Activated CD4-positive, CD25-positive, alpha-beta regulatory T cell treated with anti-CD3 and anti-CD28 coated beads, Interleukin-2, amount 50 U/mL, for 72 hours (primary cell): ENCODE measurements around the gene PLEKHA1.

Source experiments
- DNase-seq: peaks from one replicate; pipeline ENCODE4 v3.0.0; 2021

PLEKHA1 gene

GRCh38 chr10:122374237-122374858, at the start of gene PLEKHA1:
Gene PLEKHA1 (plus strand): TSS chr10:122374708. CDS start chr10:122393201, 18,493 bp downstream.
- DNase-seq, result peak; percentile 90

DNA sequence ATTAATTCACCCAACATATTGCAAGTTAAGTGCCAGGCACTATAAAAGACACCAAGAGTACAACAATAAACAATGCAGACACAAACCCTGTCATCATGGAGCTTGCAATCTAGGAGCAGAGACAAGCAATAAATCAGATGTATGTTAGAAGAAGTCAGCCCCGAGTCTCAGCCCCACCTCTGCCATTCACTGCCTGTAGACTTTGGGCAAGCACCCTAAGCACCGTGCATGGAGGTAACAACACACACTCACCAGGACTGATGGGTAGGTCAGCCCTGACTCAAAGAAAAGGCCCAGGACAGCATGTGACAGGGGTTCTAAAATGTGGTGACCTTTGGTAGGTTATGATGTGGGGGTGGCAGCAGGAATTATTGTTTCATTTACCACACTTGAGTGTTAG, 49.3 kb upstream of the PLEKHA1 start:
- DNase-seq, result no peak

DNA sequence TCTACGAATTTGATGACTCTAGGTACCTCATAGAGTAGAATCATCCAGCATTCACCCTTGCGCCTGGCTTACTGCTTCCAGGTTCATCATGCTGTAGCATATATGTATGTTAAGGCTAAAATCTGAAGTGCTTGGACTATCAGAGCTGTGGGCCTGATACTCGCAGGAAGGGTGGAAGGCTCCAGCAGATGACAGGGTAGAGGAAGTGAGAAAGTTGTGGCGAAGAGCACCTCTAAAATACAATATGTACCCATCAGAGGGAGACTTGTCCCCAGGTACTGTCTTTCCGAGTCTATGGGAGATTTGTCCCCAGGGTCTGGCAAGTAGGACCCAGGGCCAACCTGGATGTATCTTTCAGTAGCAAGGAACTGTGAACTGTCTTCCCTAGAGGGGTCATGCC, 48.1 kb upstream of the PLEKHA1 start:
- no peak for DNase-seq

DNA sequence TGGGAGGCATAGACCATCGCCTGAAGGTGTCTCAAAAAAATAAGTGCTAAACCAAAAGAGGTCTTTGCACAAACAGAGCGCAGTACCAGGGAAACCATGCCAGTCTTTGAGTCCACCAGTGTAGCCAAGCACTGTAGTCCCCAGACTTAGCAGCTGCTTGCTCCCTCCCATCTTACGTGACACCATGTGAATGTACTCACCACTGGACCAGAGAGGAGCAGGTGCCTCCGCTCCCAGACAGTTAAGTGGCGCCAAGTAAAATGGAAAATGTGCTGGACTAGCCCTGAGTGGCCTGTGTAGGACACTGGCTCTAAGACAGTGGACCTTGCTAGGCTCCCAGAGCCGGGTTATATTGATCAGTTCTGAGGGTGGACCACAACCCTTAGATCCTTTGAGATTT, 47.7 kb upstream of the PLEKHA1 start:
- no peak for DNase-seq

DNA sequence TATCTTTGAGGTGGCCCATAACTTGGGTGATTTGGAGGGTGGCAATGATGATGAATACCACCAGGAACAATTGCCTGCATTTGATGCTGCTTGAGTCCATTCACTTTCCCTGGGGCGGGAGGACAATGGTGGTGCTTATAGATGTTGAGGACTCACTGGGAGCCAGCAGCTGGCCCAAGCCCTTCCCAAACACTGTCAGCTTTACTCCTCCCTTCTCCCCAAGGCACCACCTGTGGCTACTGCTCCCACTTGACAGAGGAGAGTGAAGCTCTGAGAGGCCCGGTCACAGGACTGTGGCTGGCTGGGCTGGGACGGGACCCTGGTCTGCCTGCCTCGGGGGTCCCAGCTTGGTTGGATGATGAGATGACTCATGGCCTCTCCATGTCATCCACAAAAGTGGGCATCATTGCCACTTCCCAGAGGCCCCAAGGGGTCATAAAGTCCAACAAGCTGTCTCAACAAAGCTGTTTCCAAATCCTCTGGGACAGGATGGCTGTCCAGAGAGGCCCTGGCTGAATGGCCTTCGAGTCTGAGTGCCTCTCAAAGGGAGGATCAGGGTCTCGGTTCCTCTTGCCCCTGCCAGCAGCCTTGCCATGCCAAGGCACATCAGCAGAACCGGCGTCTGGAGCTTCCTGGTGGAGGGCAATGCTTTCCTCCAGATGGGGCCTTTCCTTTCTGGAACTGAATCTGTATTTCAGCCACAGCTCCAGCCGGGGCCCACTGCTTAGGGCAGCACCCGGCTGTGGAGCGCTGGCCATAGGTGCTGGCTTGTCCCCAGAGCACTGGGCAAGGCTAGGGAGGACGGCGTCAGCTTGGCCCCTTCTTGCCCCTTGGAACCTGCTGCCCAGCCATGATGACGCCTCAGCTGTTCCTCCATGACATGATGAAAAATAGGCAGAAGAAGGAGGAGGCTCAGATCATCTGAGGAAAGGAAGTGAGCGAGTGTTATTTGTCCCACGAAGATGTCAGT, 47.0 kb upstream of the PLEKHA1 start:
- no peak for DNase-seq

- no peak for DNase-seq
Measured at GRCh38 chr10:122328676-122329075, 45.8 kb upstream of the PLEKHA1 start.

- no peak for DNase-seq
Measured at GRCh38 chr10:122329416-122329815, 45.1 kb upstream of the PLEKHA1 start.

GRCh38 chr10:122331100-122331499, 43.4 kb upstream of the PLEKHA1 start:
- no peak for DNase-seq

- DNase-seq, result no peak
Measured at GRCh38 chr10:122331615-122332446, 42.7 kb upstream of the PLEKHA1 start.

GRCh38 chr10:122333037-122333436, 41.5 kb upstream of the PLEKHA1 start:
- no peak for DNase-seq

DNA sequence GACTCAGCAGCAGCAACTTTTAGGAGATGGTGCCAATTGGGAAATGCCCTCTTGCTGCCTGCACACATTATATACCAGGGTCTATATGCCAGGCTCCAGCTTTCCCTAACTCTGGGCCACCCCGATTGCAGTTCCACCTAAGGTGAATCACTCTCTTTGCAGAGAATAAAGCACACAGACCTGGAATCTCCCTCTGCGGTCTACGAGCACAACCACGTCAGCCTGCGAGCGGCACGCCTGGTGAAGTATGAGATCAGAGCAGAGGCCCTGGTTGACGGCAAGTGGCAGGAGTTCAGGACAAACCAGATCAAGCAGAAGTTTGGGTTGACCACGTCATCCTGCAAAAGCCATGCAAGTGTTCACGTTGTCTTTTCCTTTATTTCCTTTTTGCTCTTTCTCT, 38.2 kb upstream of the PLEKHA1 start:
- DNase-seq, result no peak

- no peak for DNase-seq
Measured at GRCh38 chr10:122336961-122337360, 37.5 kb upstream of the PLEKHA1 start.

DNA sequence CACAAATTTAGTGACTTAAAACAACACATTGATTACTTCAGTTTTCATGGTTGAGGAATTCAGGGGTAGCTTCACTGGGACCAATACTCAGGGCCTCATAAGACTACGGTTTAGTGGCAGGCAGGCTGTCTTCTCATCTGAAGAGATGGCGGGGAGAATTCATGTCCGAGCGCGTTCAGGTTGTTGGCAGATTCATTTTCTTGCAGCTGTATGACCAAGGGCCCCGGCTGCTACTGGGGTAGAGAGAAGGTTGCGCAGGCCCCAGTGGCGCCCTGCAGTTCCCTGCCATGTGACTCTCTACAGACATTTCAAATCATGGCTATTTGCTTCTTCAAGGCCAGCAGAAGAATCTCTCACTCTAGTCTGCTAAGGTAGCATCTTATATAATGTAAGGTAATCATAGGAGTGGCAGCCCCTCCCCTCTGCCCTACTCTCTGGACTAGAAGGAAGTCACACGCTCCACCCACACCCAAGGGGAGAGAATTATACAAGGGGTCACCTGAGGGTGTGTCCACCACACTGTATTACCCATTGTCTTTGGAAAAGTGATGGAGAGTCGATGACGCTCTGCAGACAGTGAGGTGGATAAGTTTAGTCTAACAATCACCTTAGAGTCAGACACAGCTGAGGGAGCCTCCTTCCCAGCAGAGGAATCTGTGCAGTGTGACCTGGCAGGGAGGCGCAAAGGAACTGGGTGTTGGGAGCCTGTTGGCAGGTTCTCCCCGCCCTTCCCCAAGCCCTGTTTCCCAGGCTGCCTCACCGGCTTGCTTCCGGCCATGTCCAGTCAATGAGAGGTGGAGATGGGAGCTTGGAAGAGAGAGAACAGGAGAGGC, 35.7 kb upstream of the PLEKHA1 start:
- DNase-seq, result no peak

DNA sequence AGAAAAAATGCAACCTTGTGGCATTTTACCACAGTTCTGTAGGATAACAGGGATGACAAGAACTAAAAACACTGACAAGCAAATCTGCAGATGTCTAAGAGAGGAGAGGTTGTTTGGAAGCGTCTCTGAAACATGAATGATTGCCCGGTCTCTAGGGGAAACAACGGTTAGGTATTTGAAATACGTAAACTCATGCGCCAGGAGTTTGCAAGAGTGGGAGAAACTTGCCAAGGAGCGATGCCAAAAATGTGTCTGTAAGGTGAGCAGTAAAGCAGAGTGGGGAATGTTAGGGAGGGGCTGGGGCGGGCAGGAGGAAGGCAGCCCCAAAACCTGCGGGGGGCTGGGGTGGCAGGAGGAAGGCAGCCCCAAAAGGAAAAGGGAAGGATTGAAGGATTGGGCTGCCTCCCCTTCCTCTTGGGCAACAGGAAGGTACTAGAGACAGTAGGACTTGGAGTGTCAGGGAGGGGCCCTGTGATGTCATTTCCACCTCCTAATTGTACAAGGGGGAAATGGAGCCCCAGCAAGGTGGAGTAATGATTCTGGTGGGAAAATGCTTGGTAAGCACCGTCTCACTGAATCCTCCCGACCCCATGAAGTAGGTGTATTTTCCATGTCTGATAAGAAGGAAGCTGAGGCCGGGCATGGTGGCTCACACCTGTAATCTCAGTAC, 33.2 kb upstream of the PLEKHA1 start:
- DNase-seq, result no peak

DNA sequence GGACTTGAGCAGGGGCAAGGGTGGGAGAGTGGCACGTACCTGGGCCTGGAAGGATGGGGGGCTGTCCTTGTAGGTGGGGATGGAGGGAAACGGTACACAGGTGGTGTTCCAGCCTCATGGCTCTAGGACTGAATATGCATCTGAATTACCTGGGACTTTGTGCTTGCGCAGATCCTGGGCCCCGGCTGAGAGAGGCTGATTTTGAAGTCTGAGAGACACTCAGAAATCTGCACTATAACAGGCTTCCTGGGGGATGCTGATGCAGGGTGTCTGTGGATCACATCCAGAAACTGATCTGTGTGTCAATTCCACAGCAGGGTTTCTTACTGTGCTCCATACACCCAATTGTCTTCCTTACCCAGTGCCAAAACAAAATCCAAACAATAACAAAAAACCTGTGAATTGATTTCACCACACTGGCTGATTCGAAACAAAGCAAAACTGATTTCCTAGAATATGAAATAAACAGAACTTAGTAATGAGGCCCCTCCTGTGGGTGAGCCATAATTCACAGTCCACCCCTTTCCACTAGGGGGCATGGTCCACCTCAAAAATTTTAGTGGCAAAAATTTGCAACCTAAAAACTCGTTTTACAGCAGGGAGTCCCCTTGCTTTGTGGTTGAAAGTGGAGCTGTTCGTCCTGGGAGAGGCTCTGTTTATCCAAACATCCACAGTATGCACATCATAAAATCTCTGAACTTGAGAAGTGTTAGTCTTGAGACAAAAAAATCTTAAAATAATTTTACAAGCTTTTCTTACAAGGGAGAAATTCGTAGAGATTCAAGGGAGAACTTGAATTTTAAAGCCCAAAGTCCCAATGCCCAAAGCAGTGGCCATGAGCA, 32.0 kb upstream of the PLEKHA1 start:
- DNase-seq, result peak; percentile 38

GRCh38 chr10:122343135-122343800, 31.2 kb upstream of the PLEKHA1 start:
- DNase-seq, result no peak

GRCh38 chr10:122343936-122344335, 30.6 kb upstream of the PLEKHA1 start:
- no peak for DNase-seq

GRCh38 chr10:122344741-122345258, 29.7 kb upstream of the PLEKHA1 start:
- no peak for DNase-seq

- no peak for DNase-seq
Measured at GRCh38 chr10:122346326-122346950, 28.1 kb upstream of the PLEKHA1 start.
